ENCODE measurements around the gene SIRT5. TPM values are rescaled to one million over a fixed set of nuclear protein-coding genes. Genes with fewer than 3 reads are reported as not detected.
A peak's percentile ranks its signal among the peaks of the same experiment; 100 is the strongest.

SIRT5 gene
- total RNA-seq, 2 donors from 2014 or later: 12.1 to 19.0 TPM

DNA sequence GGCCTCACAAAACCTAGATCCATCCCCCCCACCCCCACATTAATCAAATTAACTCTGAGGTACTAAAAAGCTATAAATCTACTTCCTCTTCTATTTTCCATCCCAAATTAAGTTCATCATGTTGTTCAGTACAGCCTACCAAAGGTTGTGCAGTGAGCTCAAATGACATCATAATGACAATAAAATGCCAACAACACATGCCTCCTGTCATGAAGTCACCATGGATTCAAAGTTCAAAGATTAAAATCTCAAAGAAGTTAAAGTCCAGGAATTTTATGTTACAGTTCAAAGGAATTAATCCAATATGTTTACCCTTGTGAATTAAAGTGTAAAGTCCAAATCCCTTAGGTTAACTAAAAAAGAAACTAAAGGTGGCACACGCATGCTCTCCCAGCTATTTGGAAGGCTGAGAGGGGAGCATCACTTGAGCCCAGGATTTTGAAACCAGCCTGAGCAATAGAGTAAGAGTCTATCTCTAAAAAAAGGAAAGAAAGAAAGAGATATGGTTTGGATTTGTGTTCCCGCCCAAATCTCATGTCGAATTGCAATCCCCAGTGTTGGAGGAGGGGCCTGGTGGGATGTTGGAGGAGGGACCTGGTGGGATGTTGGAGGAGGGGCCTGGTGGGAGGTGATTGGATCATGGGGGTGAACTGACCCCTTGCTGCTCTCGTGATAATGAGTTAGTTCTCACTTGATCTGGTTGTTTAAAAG is 25.7 kb upstream of the SIRT5 start:
- Mint-ChIP-seq H3K27ac (no peak overlapping the region), H3K4me3 (no peak overlapping the region), H3K36me3 (ENCODE audit: low read depth) (no peaks in the 10 kb centered on the region), H3K27me3 (ENCODE audit: insufficient read depth) (peaks cover 2% of the 10 kb centered on the region), H3K4me1 (peaks cover 12% of the 10 kb centered on the region), H3K9me3 (no peaks in the 10 kb centered on the region)
- 66 to 73% methylated on average over 3 of the region's 4 CpGs for WGBS, 2 experiments (ENCODE audit: insufficient coverage in 1 of 2, insufficient read length in 1 of 2)
- H3K27me3 ChIP-seq (ENCODE audit: control insufficient read depth, insufficient read depth, low read length, poor library complexity, severe bottlenecking): no peaks in the 10 kb centered on the region
- TF ChIP-seq, protein P1, sequence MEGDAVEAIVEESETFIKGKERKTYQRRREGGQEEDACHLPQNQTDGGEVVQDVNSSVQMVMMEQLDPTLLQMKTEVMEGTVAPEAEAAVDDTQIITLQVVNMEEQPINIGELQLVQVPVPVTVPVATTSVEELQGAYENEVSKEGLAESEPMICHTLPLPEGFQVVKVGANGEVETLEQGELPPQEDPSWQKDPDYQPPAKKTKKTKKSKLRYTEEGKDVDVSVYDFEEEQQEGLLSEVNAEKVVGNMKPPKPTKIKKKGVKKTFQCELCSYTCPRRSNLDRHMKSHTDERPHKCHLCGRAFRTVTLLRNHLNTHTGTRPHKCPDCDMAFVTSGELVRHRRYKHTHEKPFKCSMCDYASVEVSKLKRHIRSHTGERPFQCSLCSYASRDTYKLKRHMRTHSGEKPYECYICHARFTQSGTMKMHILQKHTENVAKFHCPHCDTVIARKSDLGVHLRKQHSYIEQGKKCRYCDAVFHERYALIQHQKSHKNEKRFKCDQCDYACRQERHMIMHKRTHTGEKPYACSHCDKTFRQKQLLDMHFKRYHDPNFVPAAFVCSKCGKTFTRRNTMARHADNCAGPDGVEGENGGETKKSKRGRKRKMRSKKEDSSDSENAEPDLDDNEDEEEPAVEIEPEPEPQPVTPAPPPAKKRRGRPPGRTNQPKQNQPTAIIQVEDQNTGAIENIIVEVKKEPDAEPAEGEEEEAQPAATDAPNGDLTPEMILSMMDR (conservative IDR thresholded peaks at IDR 0.05): no peak
- DNase-seq: peak; percentile 80
- no peaks in the 10 kb centered on the region for H3K4me1 ChIP-seq (ENCODE audit: control insufficient read depth, insufficient read depth, low read length)
- H3K9ac ChIP-seq (ENCODE audit: extremely low read depth, low read length, poor library complexity, severe bottlenecking): no peak overlapping the region
- H3K9me3 ChIP-seq (ENCODE audit: control insufficient read depth, low read length): no peaks in the 10 kb centered on the region
- no peak overlapping the region for H3K4me3 ChIP-seq (ENCODE audit: low read length)
- no peak overlapping the region for H3K27ac ChIP-seq (ENCODE audit: low read depth, low read length)
- no peaks in the 10 kb centered on the region for H3K36me3 ChIP-seq (ENCODE audit: control insufficient read depth, insufficient read depth, low read length)

DNA sequence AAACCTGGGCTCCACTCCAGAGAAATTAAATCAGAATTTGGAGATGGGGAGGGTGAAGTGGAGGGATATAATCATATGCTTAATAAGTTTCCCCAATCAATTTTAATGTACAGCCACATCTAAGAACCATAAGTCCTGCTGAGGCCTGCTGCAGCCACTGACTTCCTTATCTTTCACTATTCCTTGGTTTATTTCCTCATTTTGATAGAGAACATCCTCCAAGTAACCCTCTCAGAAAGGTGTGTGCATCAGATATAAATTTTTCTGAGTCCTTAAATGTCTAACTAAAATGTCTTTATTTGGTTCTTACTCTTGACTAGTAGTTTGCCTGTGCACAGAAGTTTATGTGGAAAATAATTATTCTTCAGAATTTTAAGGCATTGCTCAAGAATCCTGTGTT is 23.7 kb upstream of the SIRT5 start:
- Histone ChIP-seq H3K27ac (ENCODE audit: low read depth, low read length) (no peak overlapping the region), H3K4me1 (ENCODE audit: control insufficient read depth, insufficient read depth, low read length) (no peaks in the 10 kb centered on the region), H3K4me3 (ENCODE audit: low read length) (no peak overlapping the region), H3K27me3 (ENCODE audit: control insufficient read depth, insufficient read depth, low read length, poor library complexity, severe bottlenecking) (no peaks in the 10 kb centered on the region), H3K9ac (ENCODE audit: extremely low read depth, low read length, poor library complexity, severe bottlenecking) (no peak overlapping the region), H3K36me3 (ENCODE audit: control insufficient read depth, insufficient read depth, low read length) (no peaks in the 10 kb centered on the region), H3K9me3 (ENCODE audit: control insufficient read depth, low read length) (no peaks in the 10 kb centered on the region)
- Mint-ChIP-seq H3K4me3 (no peak overlapping the region), H3K36me3 (ENCODE audit: low read depth) (no peaks in the 10 kb centered on the region), H3K4me1 (peaks cover 25% of the 10 kb centered on the region), H3K9me3 (no peaks in the 10 kb centered on the region), H3K27ac (no peak overlapping the region), H3K27me3 (ENCODE audit: insufficient read depth) (peaks cover 2% of the 10 kb centered on the region)
- DNase-seq: no peak
- TF ChIP-seq, protein P1 (conservative IDR thresholded peaks at IDR 0.05): no peak

DNA sequence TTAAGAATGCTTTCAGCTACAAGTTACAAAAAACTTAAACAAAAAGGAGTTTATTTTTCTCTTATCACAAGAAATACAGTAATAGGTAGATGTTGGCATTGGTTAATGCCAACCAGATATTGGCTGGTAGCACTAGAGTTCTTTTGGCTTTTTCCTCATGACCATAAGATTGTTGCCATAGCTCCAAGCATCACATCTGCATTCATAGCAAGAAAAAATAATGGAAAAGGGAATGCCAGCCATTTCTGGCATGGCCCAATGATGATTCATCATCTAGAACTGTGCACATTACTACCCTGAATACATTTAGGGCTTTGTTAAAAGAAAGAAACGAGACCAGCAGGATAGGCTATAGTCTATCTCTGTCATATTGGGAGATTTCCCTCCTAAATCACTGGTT is 20.8 kb upstream of the SIRT5 start:
- H3K27ac ChIP-seq (ENCODE audit: low read depth, low read length): no peak overlapping the region
- H3K4me1 Mint-ChIP-seq: peaks cover 22% of the 10 kb centered on the region
- H3K36me3 ChIP-seq (ENCODE audit: control insufficient read depth, insufficient read depth, low read length): no peaks in the 10 kb centered on the region
- H3K27ac Mint-ChIP-seq: no peak overlapping the region
- no peaks in the 10 kb centered on the region for H3K9me3 Mint-ChIP-seq
- H3K9me3 ChIP-seq (ENCODE audit: control insufficient read depth, low read length): no peaks in the 10 kb centered on the region
- no peaks in the 10 kb centered on the region for H3K36me3 Mint-ChIP-seq (ENCODE audit: low read depth)
- H3K9ac ChIP-seq (ENCODE audit: extremely low read depth, low read length, poor library complexity, severe bottlenecking): no peak overlapping the region
- TF ChIP-seq, protein P1 (conservative IDR thresholded peaks at IDR 0.05): no peak
- H3K4me3 Mint-ChIP-seq: no peak overlapping the region
- 94 to 100% methylated on average over 1 of the region's 1 CpG for WGBS, 2 experiments (ENCODE audit: insufficient coverage in 1 of 2, insufficient read length in 1 of 2)
- H3K4me3 ChIP-seq (ENCODE audit: low read length): no peak overlapping the region
- peaks cover 2% of the 10 kb centered on the region for H3K27me3 Mint-ChIP-seq (ENCODE audit: insufficient read depth)
- DNase-seq: no peak
- H3K27me3 ChIP-seq (ENCODE audit: control insufficient read depth, insufficient read depth, low read length, poor library complexity, severe bottlenecking): no peaks in the 10 kb centered on the region
- H3K4me1 ChIP-seq (ENCODE audit: control insufficient read depth, insufficient read depth, low read length): no peaks in the 10 kb centered on the region
